ENCODE results near the gene THRB.

DNA sequence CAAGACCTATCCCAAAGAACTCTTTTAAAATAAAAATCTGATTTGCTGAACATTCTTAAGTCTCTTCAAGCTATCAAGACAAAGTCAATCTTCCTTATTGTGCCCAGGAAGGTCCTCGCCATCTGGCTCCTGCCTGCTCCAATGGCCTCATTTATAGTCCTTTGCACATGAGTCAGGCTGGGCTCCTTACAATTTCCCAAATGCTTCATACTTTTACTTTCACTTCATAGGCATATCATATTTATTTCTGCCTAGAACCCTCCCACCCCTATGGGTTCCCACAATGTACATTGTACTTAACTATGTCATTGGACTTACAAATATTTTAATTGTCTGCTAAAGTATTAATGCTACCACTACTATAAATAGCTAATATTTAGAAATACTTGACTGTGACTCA is 9.1 kb downstream of the THRB start:
- TF ChIP-seq EZH2 (IDR thresholded peaks at IDR 0.05) (no peak), POLR2AphosphoS5 (IDR thresholded peaks at IDR 0.05; ENCODE audit: borderline replicate concordance, low read depth, low read length) (no peak)
